Vagina (tissue), 2 donors: ENCODE measurements around the gene SORCS2. TPM values are rescaled to one million over a fixed set of nuclear protein-coding genes. Genes with fewer than 3 reads are reported as not detected.

ENCODE experiments used
- DNase-seq, 2 donors: peaks; one replicate each; pipeline ENCODE4 v3.0.0-alpha.2; 2017; ENCODE audit errors: extremely low spot score in 2 of 2
- H3K27ac ChIP-seq: fragments of 200-600 bp; sonication (generic); one replicate; pipeline ENCODE4 v1.5.1; 2019
- H3K27me3 ChIP-seq: fragments of 200-600 bp; sonication (generic); one replicate; pipeline ENCODE4 v1.5.1; 2019
- H3K36me3 ChIP-seq, 2 donors: fragments of 200-600 bp; sonication (generic); one replicate each; pipeline ENCODE4 v1.5.1; 2017 to 2019
- H3K4me1 ChIP-seq: fragments of 200-600 bp; sonication (generic); one replicate; pipeline ENCODE4 v1.5.1; 2019
- H3K4me3 ChIP-seq, 2 donors: fragments of 200-600 bp; sonication (generic); 1 replicate in 1 of 2; 2 replicates in 1 of 2; pipeline ENCODE4 v1.5.1; 2016 to 2019
- H3K9me3 ChIP-seq: fragments of 200-600 bp; sonication (generic); one replicate; pipeline ENCODE4 v1.5.1; 2019
- CTCF ChIP-seq, 3 experiments: fragments of 450-650 bp in 2 of 3; fragments of 200-600 bp in 1 of 3; sonication (generic) in 1 of 3; IDR thresholded peaks; one replicate each; pipeline ENCODE4 v1.5.1; 2017 to 2019; ENCODE audit warnings: antibody characterized with exemption in 3 of 3, mild to moderate bottlenecking in 2 of 3, moderate library complexity in 2 of 3
- POLR2A ChIP-seq, 2 donors: fragments of 450-650 bp; IDR thresholded peaks; one replicate each; pipeline ENCODE4 v1.6.1; 2017; ENCODE audit warnings: antibody characterized with exemption in 2 of 2, mild to moderate bottlenecking in 2 of 2, moderate library complexity in 2 of 2
- POLR2AphosphoS5 ChIP-seq, 2 donors: sonication (generic); formaldehyde crosslinking; IDR thresholded peaks; one replicate each; pipeline ENCODE4 v1.9.0; 2017; ENCODE audit warnings: antibody characterized with exemption in 2 of 2, mild to moderate bottlenecking in 2 of 2, low read depth in 1 of 2; ENCODE audit not compliant: insufficient read depth in 1 of 2
- intact Hi-C: fragments of 100-400 bp; cut with DNase I; formaldehyde crosslinking; loops from one replicate; pipeline ENCODE4 v1.15.1; 2023
- total RNA-seq: library from RNA; depleted of rRNA; stranded (reverse); fragments of >200 nt; gene quantifications from one replicate; pipeline ENCODE4 v1.2.3, GENCODE V29; 2016

SORCS2 gene
- total RNA-seq, 1 donor from 2014 or later, result 5.4 TPM

- TF ChIP-seq POLR2AphosphoS5 (IDR thresholded peaks at IDR 0.05; ENCODE audit: insufficient read depth in 1 of 2, low read depth in 1 of 2) (no peak), CTCF (IDR thresholded peaks at IDR 0.05) (no peak), POLR2A (IDR thresholded peaks at IDR 0.05) (no peak)
- intact Hi-C loops, result no loop called here
These were observed 282.9 kb downstream of the SORCS2 start for GRCh38 chr4:7475207-7475606.

GRCh38 chr4:7476820-7477219 is 284.5 kb downstream of the SORCS2 start:
- intact Hi-C loops, result no loop called here
- no peak for TF ChIP-seq POLR2A (IDR thresholded peaks at IDR 0.05)
- TF ChIP-seq POLR2AphosphoS5 (IDR thresholded peaks at IDR 0.05; ENCODE audit: insufficient read depth in 1 of 2, low read depth in 1 of 2), result no peak
- TF ChIP-seq CTCF (IDR thresholded peaks at IDR 0.05), result no peak
- H3K4me3 ChIP-seq, result no peak overlapping the region

More at GRCh38 chr4:7475207-7475606, 282.9 kb downstream of the SORCS2 start:
- H3K36me3 ChIP-seq, result no peaks in the 10 kb centered on the region
- no peak overlapping the region for H3K4me3 ChIP-seq
- no peak overlapping the region for H3K27ac ChIP-seq
- no peak for DNase-seq
- H3K9me3 ChIP-seq, result no peaks in the 10 kb centered on the region
- H3K27me3 ChIP-seq, result no peaks in the 10 kb centered on the region
- no peaks in the 10 kb centered on the region for H3K4me1 ChIP-seq

GRCh38 chr4:7477695-7478094 is 285.4 kb downstream of the SORCS2 start:
- Histone ChIP-seq H3K36me3 (no peaks in the 10 kb centered on the region), H3K9me3 (no peaks in the 10 kb centered on the region), H3K4me3 (no peak overlapping the region), H3K4me1 (no peaks in the 10 kb centered on the region), H3K27ac (no peak overlapping the region), H3K27me3 (no peaks in the 10 kb centered on the region)
- intact Hi-C loops, result no loop called here
- DNase-seq, result no peak
- TF ChIP-seq POLR2A (IDR thresholded peaks at IDR 0.05), result no peak
- TF ChIP-seq POLR2AphosphoS5 (IDR thresholded peaks at IDR 0.05; ENCODE audit: insufficient read depth in 1 of 2, low read depth in 1 of 2), result no peak
- no peak for TF ChIP-seq CTCF (IDR thresholded peaks at IDR 0.05)

More at GRCh38 chr4:7476820-7477219, 284.5 kb downstream of the SORCS2 start:
- H3K4me1 ChIP-seq, result no peaks in the 10 kb centered on the region
- no peaks in the 10 kb centered on the region for H3K36me3 ChIP-seq
- H3K27ac ChIP-seq, result no peak overlapping the region
- no peaks in the 10 kb centered on the region for H3K9me3 ChIP-seq
- DNase-seq, result no peak
- no peaks in the 10 kb centered on the region for H3K27me3 ChIP-seq

- intact Hi-C loops, result no loop called here
- no peak for TF ChIP-seq POLR2A (IDR thresholded peaks at IDR 0.05)
These were observed 286.3 kb downstream of the SORCS2 start for GRCh38 chr4:7478665-7479064.

GRCh38 chr4:7480423-7480822 is 288.1 kb downstream of the SORCS2 start:
- H3K4me3 ChIP-seq, result no peak overlapping the region

More at GRCh38 chr4:7478665-7479064, 286.3 kb downstream of the SORCS2 start:
- no peaks in the 10 kb centered on the region for H3K36me3 ChIP-seq
- no peak overlapping the region for H3K4me3 ChIP-seq
- no peaks in the 10 kb centered on the region for H3K27me3 ChIP-seq
- H3K9me3 ChIP-seq, result no peaks in the 10 kb centered on the region
- H3K4me1 ChIP-seq, result no peaks in the 10 kb centered on the region
- H3K27ac ChIP-seq, result no peak overlapping the region
- no peak for DNase-seq

More at GRCh38 chr4:7480423-7480822, 288.1 kb downstream of the SORCS2 start:
- Histone ChIP-seq H3K9me3 (no peaks in the 10 kb centered on the region), H3K27ac (no peak overlapping the region), H3K27me3 (no peaks in the 10 kb centered on the region), H3K4me1 (no peaks in the 10 kb centered on the region), H3K36me3 (no peaks in the 10 kb centered on the region)
- no peak for TF ChIP-seq CTCF (IDR thresholded peaks at IDR 0.05)
- TF ChIP-seq POLR2A (IDR thresholded peaks at IDR 0.05), result no peak
- no peak for TF ChIP-seq POLR2AphosphoS5 (IDR thresholded peaks at IDR 0.05; ENCODE audit: insufficient read depth in 1 of 2, low read depth in 1 of 2)
- no peak for DNase-seq
- intact Hi-C loops, result no loop called here
